ENCODE data around the gene EPB41L5.

EPB41L5 gene

GRCh38 chr2:120225549-120226065 is 212.7 kb downstream of the EPB41L5 start:
- FAIRE-seq = no peak
- no peak for DNase-seq (ENCODE audit: insufficient read length)
- TF ChIP-seq POLR2AphosphoS5 (IDR thresholded peaks at IDR 0.05; ENCODE audit: low read depth, low read length) (no peak), TAF1 (IDR thresholded peaks at IDR 0.05; ENCODE audit: borderline replicate concordance, low read depth, low read length) (no peak), POLR2A (IDR thresholded peaks at IDR 0.05; ENCODE audit: low read depth, low read length) (no peak)

GRCh38 chr2:120226316-120226715 is 213.4 kb downstream of the EPB41L5 start:
- DNase-seq (ENCODE audit: insufficient read length) = no peak
- TF ChIP-seq TAF1 (IDR thresholded peaks at IDR 0.05; ENCODE audit: borderline replicate concordance, low read depth, low read length) (no peak), POLR2AphosphoS5 (IDR thresholded peaks at IDR 0.05; ENCODE audit: low read depth, low read length) (no peak), POLR2A (IDR thresholded peaks at IDR 0.05; ENCODE audit: low read depth, low read length) (no peak)
- no peak for FAIRE-seq

DNA sequence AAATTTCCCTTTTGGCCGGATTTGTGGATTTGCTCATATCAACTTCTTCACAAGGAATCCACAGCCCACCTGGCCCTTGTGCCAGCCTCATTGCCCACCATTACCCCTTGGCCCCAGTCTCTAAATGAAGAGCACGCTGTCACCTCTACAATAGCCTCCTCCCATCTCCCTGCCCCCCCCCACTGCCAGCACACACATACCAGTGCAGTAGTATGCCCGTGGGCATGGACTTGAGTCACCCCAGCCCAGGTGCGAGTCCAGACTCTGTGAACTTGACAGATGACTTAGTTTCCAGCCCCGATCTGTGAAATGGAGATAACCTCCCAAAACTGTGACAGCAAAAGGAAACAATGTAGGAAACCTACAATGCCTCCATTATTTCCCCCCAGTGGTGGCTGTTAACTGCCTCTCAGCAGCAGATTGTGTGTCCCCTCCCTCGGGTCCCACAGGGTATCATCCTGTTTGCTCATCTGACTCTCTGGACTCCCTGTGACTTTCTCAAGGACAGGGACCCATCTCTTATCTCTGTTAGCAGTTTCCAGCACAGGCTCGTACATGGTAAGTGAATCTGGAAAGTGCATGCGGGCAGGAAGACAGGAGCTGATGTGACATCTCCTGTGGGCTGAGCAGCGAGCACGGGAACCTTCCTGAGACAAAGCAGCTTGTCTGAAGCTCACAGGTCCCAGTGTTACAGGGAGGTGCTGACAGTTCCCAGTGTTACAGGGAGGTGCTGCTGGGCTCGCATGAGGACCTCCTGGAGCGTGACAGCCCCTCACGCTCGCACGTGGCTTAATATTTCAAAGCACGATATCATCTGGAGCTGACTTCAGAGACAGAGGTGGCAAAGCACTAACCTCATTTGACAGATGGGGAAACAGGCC is 214.5 kb downstream of the EPB41L5 start:
- FAIRE-seq (no peak), DNase-seq (ENCODE audit: insufficient read length) (no peak)
- TF ChIP-seq POLR2AphosphoS5 (IDR thresholded peaks at IDR 0.05; ENCODE audit: low read depth, low read length) (no peak), TAF1 (IDR thresholded peaks at IDR 0.05; ENCODE audit: borderline replicate concordance, low read depth, low read length) (no peak), POLR2A (IDR thresholded peaks at IDR 0.05; ENCODE audit: low read depth, low read length) (no peak)

DNA sequence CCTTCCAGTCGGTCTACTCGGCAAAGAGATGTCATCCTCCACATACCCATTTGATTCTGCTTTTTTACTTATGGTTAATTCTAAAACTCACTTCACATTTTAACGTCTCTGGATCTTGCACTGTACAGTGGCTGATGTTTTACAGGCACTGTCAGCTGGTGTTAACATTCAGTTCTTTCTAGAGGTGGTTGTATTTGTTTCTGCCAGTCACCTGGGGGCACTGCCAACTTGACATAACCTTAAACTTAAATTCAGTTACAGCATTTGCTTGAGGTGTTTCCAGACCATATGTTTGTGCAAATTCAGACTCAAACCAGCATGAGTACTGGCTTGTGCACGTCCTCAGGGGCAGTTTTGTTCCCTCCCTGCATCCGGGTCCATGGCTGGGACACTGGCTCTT is 215.6 kb downstream of the EPB41L5 start:
- FAIRE-seq = no peak
- DNase-seq (ENCODE audit: insufficient read length) = no peak

More for the DNA sequence above, 215.6 kb downstream of the EPB41L5 start:
- TF ChIP-seq POLR2A (IDR thresholded peaks at IDR 0.05; ENCODE audit: low read depth, low read length) (no peak), POLR2AphosphoS5 (IDR thresholded peaks at IDR 0.05; ENCODE audit: low read depth, low read length) (no peak), TAF1 (IDR thresholded peaks at IDR 0.05; ENCODE audit: borderline replicate concordance, low read depth, low read length) (no peak)
